ENCODE measurements around the gene PGD. TPM values are rescaled to one million over a fixed set of nuclear protein-coding genes. Genes with fewer than 3 reads are reported as not detected.

PGD gene
- total RNA-seq, 2 experiments from 2014 or later: 126 to 130 TPM

GRCh38 chr1:10457875-10458274 lies 59.0 kb downstream of the PGD start:
- intact Hi-C loops (cut with micrococcal nuclease): no loop called here
- ChIA-PET CTCF (interaction anchor here (1.4 kb wide), 1 partner anchor 37 kb away, joined by 8 read pairs; no protein-coding TSS in a partner anchor), POLR2A (interaction anchor here (0.8 to 0.9 kb wide), 2 partner anchors 16 to 248 kb away, joined by 3 read pairs; partner anchors contain the start of gene KIF1B)
- Mint-ChIP-seq H3K27ac (no peak overlapping the region), H3K36me3 (ENCODE audit: low read depth) (peaks cover 32% of the 10 kb centered on the region), H3K4me1 (ENCODE audit: low read depth) (peaks cover 2% of the 10 kb centered on the region), H3K27me3 (no peaks in the 10 kb centered on the region), H3K4me3 (no peak overlapping the region), H3K9me3 (no peaks in the 10 kb centered on the region)
- ATAC-seq: no peak
- TF ChIP-seq, protein P1, sequence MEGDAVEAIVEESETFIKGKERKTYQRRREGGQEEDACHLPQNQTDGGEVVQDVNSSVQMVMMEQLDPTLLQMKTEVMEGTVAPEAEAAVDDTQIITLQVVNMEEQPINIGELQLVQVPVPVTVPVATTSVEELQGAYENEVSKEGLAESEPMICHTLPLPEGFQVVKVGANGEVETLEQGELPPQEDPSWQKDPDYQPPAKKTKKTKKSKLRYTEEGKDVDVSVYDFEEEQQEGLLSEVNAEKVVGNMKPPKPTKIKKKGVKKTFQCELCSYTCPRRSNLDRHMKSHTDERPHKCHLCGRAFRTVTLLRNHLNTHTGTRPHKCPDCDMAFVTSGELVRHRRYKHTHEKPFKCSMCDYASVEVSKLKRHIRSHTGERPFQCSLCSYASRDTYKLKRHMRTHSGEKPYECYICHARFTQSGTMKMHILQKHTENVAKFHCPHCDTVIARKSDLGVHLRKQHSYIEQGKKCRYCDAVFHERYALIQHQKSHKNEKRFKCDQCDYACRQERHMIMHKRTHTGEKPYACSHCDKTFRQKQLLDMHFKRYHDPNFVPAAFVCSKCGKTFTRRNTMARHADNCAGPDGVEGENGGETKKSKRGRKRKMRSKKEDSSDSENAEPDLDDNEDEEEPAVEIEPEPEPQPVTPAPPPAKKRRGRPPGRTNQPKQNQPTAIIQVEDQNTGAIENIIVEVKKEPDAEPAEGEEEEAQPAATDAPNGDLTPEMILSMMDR (IDR thresholded peaks at IDR 0.05): no peak
- DNase-seq: no peak

DNA sequence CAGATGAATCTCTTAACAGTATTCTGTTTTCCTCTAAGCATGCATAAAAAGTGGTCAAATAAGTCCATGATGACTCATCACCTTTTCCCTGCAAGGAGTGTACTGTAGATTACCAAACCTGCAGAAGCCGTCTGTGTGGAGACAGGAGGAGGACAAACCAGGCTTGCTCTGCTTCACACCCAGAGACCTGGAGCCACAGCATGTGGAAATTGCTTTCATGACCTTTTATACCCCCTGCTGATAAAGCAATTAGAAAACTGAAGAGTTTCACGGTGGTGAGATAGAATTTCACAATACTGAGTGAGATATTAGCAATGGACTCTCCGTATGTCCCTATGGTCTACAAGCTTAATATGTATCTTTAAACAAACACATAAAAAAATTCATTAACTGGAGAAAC lies 60.3 kb downstream of the PGD start:
- ChIA-PET CTCF (no interaction called here), POLR2A (interaction anchor here (1.8 kb wide), 1 partner anchor 12 kb away, joined by 5 read pairs; no protein-coding TSS in a partner anchor)
- H3K4me1 Mint-ChIP-seq (ENCODE audit: low read depth): peaks cover 2% of the 10 kb centered on the region
- TF ChIP-seq, protein P1 (IDR thresholded peaks at IDR 0.05): no peak
- ATAC-seq (no peak), DNase-seq (no peak)
- no peak overlapping the region for H3K27ac Mint-ChIP-seq
- no peaks in the 10 kb centered on the region for H3K9me3 Mint-ChIP-seq
- H3K4me3 Mint-ChIP-seq: no peak overlapping the region
- no peaks in the 10 kb centered on the region for H3K27me3 Mint-ChIP-seq
- intact Hi-C loops (cut with micrococcal nuclease): no loop called here
- H3K36me3 Mint-ChIP-seq (ENCODE audit: low read depth): peaks cover 40% of the 10 kb centered on the region

GRCh38 chr1:10467078-10467477 lies 68.2 kb downstream of the PGD start:
- H3K4me3 Mint-ChIP-seq: no peak overlapping the region
- CTCF ChIA-PET: interaction anchor here (1.2 kb wide), 1 partner anchor 28 kb away, joined by 3 read pairs; no protein-coding TSS in a partner anchor

GRCh38 chr1:10470043-10470442 lies 71.2 kb downstream of the PGD start:
- Mint-ChIP-seq H3K9me3 (no peaks in the 10 kb centered on the region), H3K4me3 (no peak overlapping the region), H3K27ac (no peak overlapping the region), H3K36me3 (ENCODE audit: low read depth) (peaks cover 26% of the 10 kb centered on the region), H3K4me1 (ENCODE audit: low read depth) (peaks cover 27% of the 10 kb centered on the region), H3K27me3 (no peaks in the 10 kb centered on the region)
- CTCF ChIA-PET: no interaction called here
- DNase-seq: no peak
- POLR2A ChIA-PET: interaction anchor here (0.6 kb wide), 1 partner anchor 15 kb away, joined by 3 read pairs; no protein-coding TSS in a partner anchor
- no peak for ATAC-seq
- TF ChIP-seq, protein P1 (IDR thresholded peaks at IDR 0.05): no peak
- intact Hi-C loops (cut with micrococcal nuclease): no loop called here

More at GRCh38 chr1:10467078-10467477, 68.2 kb downstream of the PGD start:
- DNase-seq (no peak), ATAC-seq (no peak)
- Mint-ChIP-seq H3K9me3 (no peaks in the 10 kb centered on the region), H3K27me3 (no peaks in the 10 kb centered on the region), H3K36me3 (ENCODE audit: low read depth) (peaks cover 42% of the 10 kb centered on the region), H3K27ac (no peak overlapping the region), H3K4me1 (ENCODE audit: low read depth) (peaks cover 10% of the 10 kb centered on the region)
- intact Hi-C loops (cut with micrococcal nuclease): no loop called here
- POLR2A ChIA-PET: interaction anchor here (0.6 to 1.0 kb wide), 2 partner anchors 11 to 75 kb away, joined by 3 read pairs; no protein-coding TSS in a partner anchor
- TF ChIP-seq, protein P1 (IDR thresholded peaks at IDR 0.05): no peak

Other genes starting within 250 kb of the PGD start
- 1 to 10 TPM; 7.1 to 8.9 TPM for gene KIF1B, start 188.5 kb upstream of the PGD start, total RNA-seq
- 10 to 100 TPM; 18.3 to 19.4 TPM for gene CENPS, start 31.4 kb downstream of the PGD start, total RNA-seq
- under 1 TPM in 1 of 2 experiments, not detected in 1; 0.34 TPM for gene CORT, start 51.0 kb downstream of the PGD start, total RNA-seq
- 10 to 100 TPM; 76.7 to 81.8 TPM for gene DFFA, start 73.5 kb downstream of the PGD start, total RNA-seq
- 10 to 100 TPM; 18.0 to 18.5 TPM for gene PEX14, start 75.9 kb downstream of the PGD start, total RNA-seq